MM.1S (cell line): ENCODE results near the gene OTOS.

Experiments
- DNase-seq: peaks from one replicate; pipeline ENCODE4 v3.0.0-alpha.2; 2015
- H2AFZ ChIP-seq: fragments of 300-600 bp; sonication (generic); 2 replicates; pipeline ENCODE4 v1.6.0; 2016; ENCODE audit warnings: antibody characterized with exemption, low read length
- H3F3A ChIP-seq: fragments of 300-600 bp; sonication (generic); 2 replicates; pipeline ENCODE4 v1.6.1; 2016; ENCODE audit warnings: mild to moderate bottlenecking, antibody characterized with exemption, low read length, moderate library complexity, mixed read lengths; ENCODE audit not compliant: insufficient read depth
- H3K27ac ChIP-seq: fragments of 300-600 bp; sonication (generic); 2 replicates; pipeline ENCODE4 v1.5.1; 2016; ENCODE audit warnings: mild to moderate bottlenecking, low read length
- H3K27me3 ChIP-seq: fragments of 300-600 bp; sonication (generic); replicated peaks from 2 replicates; pipeline ENCODE4 v1.6.0; 2016; ENCODE audit warnings: low read length; ENCODE audit not compliant: insufficient read depth
- H3K36me3 ChIP-seq: fragments of 300-600 bp; sonication (generic); replicated peaks from 2 replicates; pipeline ENCODE4 v1.6.1; 2016; ENCODE audit warnings: mild to moderate bottlenecking, low read length, mixed read lengths; ENCODE audit not compliant: insufficient read depth
- H3K4me1 ChIP-seq: fragments of 300-600 bp; sonication (generic); 2 replicates; pipeline ENCODE4 v1.6.1; 2016; ENCODE audit warnings: low read length, mixed read lengths
- H3K4me2 ChIP-seq: fragments of 300-600 bp; sonication (generic); 2 replicates; pipeline ENCODE4 v1.6.0; 2016; ENCODE audit warnings: low read depth, low read length
- H3K4me3 ChIP-seq: fragments of 300-600 bp; sonication (generic); 2 replicates; pipeline ENCODE4 v1.5.1; 2016; ENCODE audit warnings: low read length, mixed read lengths
- H3K79me2 ChIP-seq: fragments of 300-600 bp; sonication (generic); 2 replicates; pipeline ENCODE4 v1.6.1; 2016; ENCODE audit warnings: mixed run types, low read length, mixed read lengths
- H3K9ac ChIP-seq: fragments of 300-600 bp; sonication (generic); 2 replicates; pipeline ENCODE4 v1.6.1; 2016; ENCODE audit warnings: low read length, mixed read lengths
- H3K9me2 ChIP-seq: fragments of 300-600 bp; sonication (generic); replicated peaks from 2 replicates; pipeline ENCODE4 v1.6.1; 2016; ENCODE audit warnings: mild to moderate bottlenecking, low read length, mixed read lengths; ENCODE audit not compliant: insufficient read depth
- H3K9me3 ChIP-seq: fragments of 300-600 bp; sonication (generic); replicated peaks from 2 replicates; pipeline ENCODE4 v1.6.1; 2016; ENCODE audit warnings: mild to moderate bottlenecking, low read length, mixed read lengths; ENCODE audit not compliant: insufficient read depth
- H4K20me1 ChIP-seq: fragments of 300-600 bp; sonication (generic); 2 replicates; pipeline ENCODE4 v1.6.1; 2016; ENCODE audit warnings: mild to moderate bottlenecking, low read length, moderate library complexity, mixed read lengths; ENCODE audit not compliant: insufficient read depth
- CTCF ChIP-seq: fragments of 300-600 bp; sonication (generic); IDR thresholded peaks from 2 replicates; pipeline ENCODE4 v1.5.1; 2016; ENCODE audit warnings: antibody characterized with exemption, low read length, mixed read lengths
- EZH2 ChIP-seq: fragments of 300-600 bp; sonication (generic); optimal IDR thresholded peaks from 2 replicates; pipeline ENCODE3; 2017; ENCODE audit warnings: low read depth, mild to moderate bottlenecking, antibody characterized with exemption, low read length, mixed read lengths
- EZH2phosphoT487 ChIP-seq: fragments of 300-600 bp; sonication (generic); IDR thresholded peaks from 2 replicates; pipeline ENCODE4 v1.6.1; 2018; ENCODE audit warnings: antibody characterized with exemption, low read length

Gene OTOS

GRCh38 chr2:240165661-240166060 is 25.2 kb upstream of the OTOS start:
- Histone ChIP-seq H2AFZ (no peak overlapping the region), H3K4me1 (no peaks in the 10 kb centered on the region), H3K4me3 (no peak overlapping the region), H4K20me1 (no peaks in the 10 kb centered on the region), H3K9ac (no peak overlapping the region), H3K9me3 (no peaks in the 10 kb centered on the region), H3K27me3 (peaks cover 23% of the 10 kb centered on the region), H3K27ac (no peak overlapping the region), H3F3A (no peaks in the 10 kb centered on the region), H3K9me2 (no peaks in the 10 kb centered on the region), H3K79me2 (no peaks in the 10 kb centered on the region), H3K4me2 (no peak overlapping the region), H3K36me3 (no peaks in the 10 kb centered on the region)
- DNase-seq = no peak
- no peak for TF ChIP-seq EZH2phosphoT487
- no peak for TF ChIP-seq EZH2

- no peak overlapping the region for H3K9ac ChIP-seq
- H2AFZ ChIP-seq = no peak overlapping the region
- no peak overlapping the region for H3K4me3 ChIP-seq
- H3K9me3 ChIP-seq = no peaks in the 10 kb centered on the region
- no peaks in the 10 kb centered on the region for H3K4me1 ChIP-seq
- H3K9me2 ChIP-seq = no peaks in the 10 kb centered on the region
- no peaks in the 10 kb centered on the region for H3K36me3 ChIP-seq
- no peaks in the 10 kb centered on the region for H4K20me1 ChIP-seq
- no peak overlapping the region for H3K27ac ChIP-seq
- H3K4me2 ChIP-seq = no peak overlapping the region
- H3F3A ChIP-seq = no peaks in the 10 kb centered on the region
- H3K27me3 ChIP-seq = peaks cover 23% of the 10 kb centered on the region
- TF ChIP-seq EZH2 = no peak
- TF ChIP-seq EZH2phosphoT487 = no peak
- TF ChIP-seq CTCF = no peak
- no peak for DNase-seq
- H3K79me2 ChIP-seq = no peaks in the 10 kb centered on the region
Observed at GRCh38 chr2:240165034-240165433, 24.6 kb upstream of the OTOS start.

- no peaks in the 10 kb centered on the region for H3K79me2 ChIP-seq
- peaks cover 23% of the 10 kb centered on the region for H3K27me3 ChIP-seq
- H2AFZ ChIP-seq = no peak overlapping the region
- H4K20me1 ChIP-seq = no peaks in the 10 kb centered on the region
- no peak overlapping the region for H3K4me2 ChIP-seq
- no peak overlapping the region for H3K4me3 ChIP-seq
- H3K27ac ChIP-seq = no peak overlapping the region
- no peaks in the 10 kb centered on the region for H3K9me3 ChIP-seq
- no peak overlapping the region for H3K9ac ChIP-seq
- no peaks in the 10 kb centered on the region for H3K4me1 ChIP-seq
- TF ChIP-seq EZH2phosphoT487 (no peak), CTCF (no peak), EZH2 (no peak)
- DNase-seq = no peak
- no peaks in the 10 kb centered on the region for H3K9me2 ChIP-seq
- no peaks in the 10 kb centered on the region for H3F3A ChIP-seq
- H3K36me3 ChIP-seq = no peaks in the 10 kb centered on the region
Observed at GRCh38 chr2:240164586-240164985, 24.1 kb upstream of the OTOS start.

- H3K9me2 ChIP-seq = no peaks in the 10 kb centered on the region
- no peaks in the 10 kb centered on the region for H4K20me1 ChIP-seq
- TF ChIP-seq CTCF = no peak
- TF ChIP-seq EZH2 = no peak
- TF ChIP-seq EZH2phosphoT487 = no peak
- no peak overlapping the region for H3K27ac ChIP-seq
- no peak for DNase-seq
- H2AFZ ChIP-seq = no peak overlapping the region
- no peaks in the 10 kb centered on the region for H3K36me3 ChIP-seq
- H3K27me3 ChIP-seq = peaks cover 23% of the 10 kb centered on the region
- H3K79me2 ChIP-seq = no peaks in the 10 kb centered on the region
- no peaks in the 10 kb centered on the region for H3F3A ChIP-seq
- no peak overlapping the region for H3K9ac ChIP-seq
- no peaks in the 10 kb centered on the region for H3K4me1 ChIP-seq
- no peak overlapping the region for H3K4me2 ChIP-seq
- no peak overlapping the region for H3K4me3 ChIP-seq
- H3K9me3 ChIP-seq = no peaks in the 10 kb centered on the region
Observed at GRCh38 chr2:240163844-240164574, 23.6 kb upstream of the OTOS start.
